ENCODE data around the gene PIK3IP1.
A peak's percentile ranks its signal among the peaks of the same experiment; 100 is the strongest.

PIK3IP1 gene

GRCh38 chr22:31332010-31332409 lies 39.7 kb upstream of the PIK3IP1 start:
- TF ChIP-seq CTCF (IDR thresholded peaks at IDR 0.05): no peak
- H3K79me2 ChIP-seq: no peaks in the 10 kb centered on the region
- no peaks in the 10 kb centered on the region for H3K9me3 ChIP-seq (ENCODE audit: control insufficient read depth, low read length)
- H3K36me3 ChIP-seq (ENCODE audit: control insufficient read depth, insufficient read depth, low read length): no peaks in the 10 kb centered on the region
- no peaks in the 10 kb centered on the region for H3K4me1 ChIP-seq
- H3K4me3 ChIP-seq (ENCODE audit: low read depth, low read length): no peak overlapping the region
- no peaks in the 10 kb centered on the region for H3K27me3 ChIP-seq (ENCODE audit: control insufficient read depth, insufficient read depth, low read length)
- H2AFZ ChIP-seq: no peak overlapping the region
- no peak overlapping the region for H3K27ac ChIP-seq
- no peak overlapping the region for H3K9ac ChIP-seq
- H3K4me2 ChIP-seq (ENCODE audit: low read length): no peak overlapping the region

GRCh38 chr22:31329453-31330215 lies 37.3 kb upstream of the PIK3IP1 start:
- H2AFZ ChIP-seq: no peak overlapping the region
- H3K9ac ChIP-seq: no peak overlapping the region
- no peaks in the 10 kb centered on the region for H3K27me3 ChIP-seq (ENCODE audit: control insufficient read depth, insufficient read depth, low read length)
- peak overlapping the region; percentile 6 for H3K4me2 ChIP-seq (ENCODE audit: low read length)
- no peaks in the 10 kb centered on the region for H3K4me1 ChIP-seq
- TF ChIP-seq CTCF (IDR thresholded peaks at IDR 0.05): no peak
- no peak overlapping the region for H3K27ac ChIP-seq
- no peak overlapping the region for H3K4me3 ChIP-seq (ENCODE audit: low read depth, low read length)
- no peaks in the 10 kb centered on the region for H3K79me2 ChIP-seq
- no peaks in the 10 kb centered on the region for H3K9me3 ChIP-seq (ENCODE audit: control insufficient read depth, low read length)
- no peaks in the 10 kb centered on the region for H3K36me3 ChIP-seq (ENCODE audit: control insufficient read depth, insufficient read depth, low read length)

GRCh38 chr22:31329029-31329428 lies 36.7 kb upstream of the PIK3IP1 start:
- TF ChIP-seq CTCF (IDR thresholded peaks at IDR 0.05): no peak
- no peak overlapping the region for H3K4me2 ChIP-seq (ENCODE audit: low read length)
- H3K79me2 ChIP-seq: no peaks in the 10 kb centered on the region
- no peak overlapping the region for H2AFZ ChIP-seq
- H3K27ac ChIP-seq: no peak overlapping the region
- H3K27me3 ChIP-seq (ENCODE audit: control insufficient read depth, insufficient read depth, low read length): no peaks in the 10 kb centered on the region
- H3K36me3 ChIP-seq (ENCODE audit: control insufficient read depth, insufficient read depth, low read length): no peaks in the 10 kb centered on the region
- H3K4me1 ChIP-seq: no peaks in the 10 kb centered on the region
- no peak overlapping the region for H3K4me3 ChIP-seq (ENCODE audit: low read depth, low read length)
- no peak overlapping the region for H3K9ac ChIP-seq
- H3K9me3 ChIP-seq (ENCODE audit: control insufficient read depth, low read length): no peaks in the 10 kb centered on the region

GRCh38 chr22:31328544-31328960 lies 36.3 kb upstream of the PIK3IP1 start:
- Histone ChIP-seq H3K36me3 (ENCODE audit: control insufficient read depth, insufficient read depth, low read length) (no peaks in the 10 kb centered on the region), H3K9ac (no peak overlapping the region), H3K27me3 (ENCODE audit: control insufficient read depth, insufficient read depth, low read length) (no peaks in the 10 kb centered on the region), H3K79me2 (no peaks in the 10 kb centered on the region), H3K9me3 (ENCODE audit: control insufficient read depth, low read length) (no peaks in the 10 kb centered on the region), H3K4me2 (ENCODE audit: low read length) (no peak overlapping the region), H2AFZ (no peak overlapping the region), H3K4me1 (no peaks in the 10 kb centered on the region), H3K4me3 (ENCODE audit: low read depth, low read length) (no peak overlapping the region), H3K27ac (no peak overlapping the region)
- no peak for TF ChIP-seq CTCF (IDR thresholded peaks at IDR 0.05)

Data from parathyroid adenoma (tissue), 2 donors.